Activated B cell treated with CpG ODN at 0.5 μM for 24 hours (primary cell): ENCODE measurements around the gene LRBA. TPM values are rescaled to one million over a fixed set of nuclear protein-coding genes. Genes with fewer than 3 reads are reported as not detected.

ENCODE experiments used
- ATAC-seq: fragments of 200-7000 bp; cut with Tn5 transposase; one replicate; pipeline ENCODE4 v1.10.0; 2021; ENCODE audit warnings: low read depth, mild to moderate bottlenecking, moderate library complexity
- CTCF ChIA-PET: fragments of 350-600 bp; sonication (Branson Sonifier 250); formaldehyde crosslinking; loops from one replicate; lab custom pipeline; 2021; ENCODE audit warnings: antibody characterized with exemption; lab: Charles Lee
- POLR2A ChIA-PET: fragments of 350-600 bp; sonication (Branson Sonifier 250); formaldehyde crosslinking; loops from one replicate; lab custom pipeline; 2021; ENCODE audit warnings: antibody characterized with exemption; lab: Charles Lee
- DNase-seq: peaks from one replicate; pipeline ENCODE4 v3.0.0; 2022
- H3K27ac Mint-ChIP-seq: one replicate; pipeline ENCODE4 v1.8.0; 2020; ENCODE audit warnings: mixed read lengths
- H3K27me3 Mint-ChIP-seq: one replicate; pipeline ENCODE4 v1.8.0; 2021; ENCODE audit warnings: mixed read lengths
- H3K36me3 Mint-ChIP-seq: one replicate; pipeline ENCODE4 v1.8.0; 2021; ENCODE audit warnings: low read depth, mixed read lengths
- H3K4me1 Mint-ChIP-seq: one replicate; pipeline ENCODE4 v1.8.0; 2021; ENCODE audit warnings: mixed read lengths
- H3K4me3 Mint-ChIP-seq: one replicate; pipeline ENCODE4 v1.8.0; 2020; ENCODE audit warnings: mild to moderate bottlenecking, mixed read lengths
- H3K9me3 Mint-ChIP-seq: one replicate; pipeline ENCODE4 v1.8.0; 2020; ENCODE audit warnings: mixed read lengths
- CTCF ChIP-seq: fragments of 200-600 bp; IDR thresholded peaks from one replicate; pipeline ENCODE4 v1.8.0; 2022; ENCODE audit warnings: antibody characterized with exemption, mild to moderate bottlenecking
- intact Hi-C: fragments of 100-400 bp; cut with micrococcal nuclease; formaldehyde crosslinking; loops from one replicate; pipeline ENCODE4 v1.15.1; 2024
- total RNA-seq: library from RNA; stranded (reverse); gene quantifications from 2 replicates; pipeline ENCODE4 v1.2.3, GENCODE V29; 2022

Gene LRBA
- total RNA-seq, 1 donor from 2014 or later = 66.5 TPM

- no peak overlapping the region for H3K27ac Mint-ChIP-seq
- ATAC-seq (no peak), DNase-seq (no peak)
- no peaks in the 10 kb centered on the region for H3K4me1 Mint-ChIP-seq
- intact Hi-C loops = no loop called here
- H3K9me3 Mint-ChIP-seq = peaks cover 3% of the 10 kb centered on the region
- H3K36me3 Mint-ChIP-seq = peaks cover 51% of the 10 kb centered on the region
- no peak overlapping the region for H3K4me3 Mint-ChIP-seq
- no peak for TF ChIP-seq CTCF
- ChIA-PET CTCF (no interaction called here), POLR2A (no interaction called here)
- H3K27me3 Mint-ChIP-seq = no peaks in the 10 kb centered on the region
These were observed 532.5 kb downstream of the LRBA start for GRCh38 chr4:150482581-150482980.

DNA sequence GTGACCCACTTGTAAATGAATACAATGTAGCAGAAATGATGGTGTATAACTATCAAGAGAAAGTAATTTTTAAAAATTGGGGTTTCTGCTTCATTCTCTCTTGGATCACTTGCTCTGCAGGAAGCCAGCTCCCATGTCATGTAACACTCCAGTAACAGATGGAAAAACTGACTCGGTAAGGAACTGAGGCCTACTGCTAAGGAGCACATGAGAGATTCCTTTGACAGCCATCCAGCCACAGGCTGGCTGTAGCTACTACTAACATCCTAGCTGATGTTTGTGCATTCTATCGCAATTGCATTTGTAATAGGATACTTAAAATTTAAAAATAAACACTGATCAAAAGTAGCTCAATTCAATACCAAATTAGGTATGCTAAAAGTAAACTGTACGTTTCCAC lies 535.4 kb downstream of the LRBA start:
- TF ChIP-seq CTCF = no peak
- intact Hi-C loops = no loop called here
- DNase-seq (no peak), ATAC-seq (no peak)
- Mint-ChIP-seq H3K27me3 (no peaks in the 10 kb centered on the region), H3K4me3 (no peak overlapping the region), H3K36me3 (peaks cover 45% of the 10 kb centered on the region), H3K9me3 (peaks cover 3% of the 10 kb centered on the region), H3K27ac (no peak overlapping the region), H3K4me1 (no peaks in the 10 kb centered on the region)
- POLR2A ChIA-PET = no interaction called here
- CTCF ChIA-PET = interaction anchor here (0.6 kb wide), 1 partner anchor 111 kb away, joined by 3 read pairs; no protein-coding TSS in a partner anchor

DNA sequence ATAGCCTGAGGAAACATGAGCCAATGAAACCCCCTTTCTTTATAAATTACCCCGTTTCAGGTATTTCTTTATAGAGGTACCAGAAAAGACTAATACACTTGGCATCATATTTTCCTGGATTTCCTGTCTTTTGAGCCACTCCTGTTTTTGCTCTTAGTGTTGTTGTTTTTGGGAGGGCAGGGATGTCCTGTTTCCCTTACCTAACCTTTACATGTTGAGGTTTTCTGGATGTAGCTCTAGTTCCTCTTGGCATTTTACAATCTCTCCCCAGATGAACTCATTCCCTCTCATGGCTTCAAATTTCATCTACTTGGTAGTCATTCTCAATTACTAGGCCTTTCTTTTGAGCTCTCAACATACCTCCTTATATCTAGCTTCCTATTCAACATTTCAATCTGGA lies 537.2 kb downstream of the LRBA start:
- POLR2A ChIA-PET = no interaction called here
- H3K36me3 Mint-ChIP-seq = peaks cover 47% of the 10 kb centered on the region
- intact Hi-C loops = no loop called here

GRCh38 chr4:150476776-150477175 lies 538.3 kb downstream of the LRBA start:
- Mint-ChIP-seq H3K4me1 (no peaks in the 10 kb centered on the region), H3K27ac (no peak overlapping the region), H3K36me3 (peaks cover 42% of the 10 kb centered on the region), H3K9me3 (peaks cover 3% of the 10 kb centered on the region), H3K27me3 (no peaks in the 10 kb centered on the region), H3K4me3 (no peak overlapping the region)
- DNase-seq (no peak), ATAC-seq (no peak)
- ChIA-PET CTCF (no interaction called here), POLR2A (no interaction called here)
- intact Hi-C loops = no loop called here
- TF ChIP-seq CTCF = no peak

More for the DNA sequence above, 537.2 kb downstream of the LRBA start:
- TF ChIP-seq CTCF = no peak
- Mint-ChIP-seq H3K27me3 (no peaks in the 10 kb centered on the region), H3K4me3 (no peak overlapping the region), H3K27ac (no peak overlapping the region), H3K9me3 (peaks cover 3% of the 10 kb centered on the region), H3K4me1 (no peaks in the 10 kb centered on the region)
- ATAC-seq (no peak), DNase-seq (no peak)
- CTCF ChIA-PET = no interaction called here

DNA sequence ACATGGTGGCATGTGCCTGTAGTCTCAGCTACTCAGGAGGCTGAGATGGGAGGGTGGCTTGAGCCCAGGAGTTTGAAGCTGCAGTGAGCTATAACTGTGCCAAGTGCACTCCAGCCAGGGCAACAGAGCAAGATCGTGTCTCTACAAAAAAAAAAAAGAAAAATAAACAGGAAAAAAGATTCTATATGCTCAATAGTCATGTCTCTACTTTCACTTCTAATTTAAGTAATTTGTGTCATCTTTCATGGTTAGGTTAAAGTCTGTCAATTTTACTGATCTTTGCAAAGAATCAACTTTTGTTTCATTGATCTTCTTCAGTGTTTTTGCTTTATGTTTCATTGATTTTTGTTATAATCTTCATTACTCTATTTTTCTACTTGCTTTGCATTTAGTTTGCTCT lies 539.3 kb downstream of the LRBA start:
- Mint-ChIP-seq H3K27me3 (no peaks in the 10 kb centered on the region), H3K4me3 (no peak overlapping the region), H3K27ac (no peak overlapping the region), H3K9me3 (peaks cover 3% of the 10 kb centered on the region), H3K4me1 (no peaks in the 10 kb centered on the region), H3K36me3 (peaks cover 36% of the 10 kb centered on the region)
- ChIA-PET POLR2A (no interaction called here), CTCF (interaction anchor here (0.6 kb wide), 1 partner anchor 16 kb away, joined by 5 read pairs; no protein-coding TSS in a partner anchor)
- ATAC-seq = no peak
- DNase-seq = no peak
- no peak for TF ChIP-seq CTCF
- intact Hi-C loops = no loop called here
